GM19324 (cell line): ENCODE data around the gene FSTL1.

ENCODE experiments used
- ATAC-seq: cut with Tn5 transposase; IDR thresholded peaks from one replicate; pipeline ENCODE4 v1.9.1; 2021; ENCODE audit warnings: mild to moderate bottlenecking, moderate library complexity; ENCODE audit not compliant: unreplicated experiment, low FRiP score

Gene FSTL1, protein sequence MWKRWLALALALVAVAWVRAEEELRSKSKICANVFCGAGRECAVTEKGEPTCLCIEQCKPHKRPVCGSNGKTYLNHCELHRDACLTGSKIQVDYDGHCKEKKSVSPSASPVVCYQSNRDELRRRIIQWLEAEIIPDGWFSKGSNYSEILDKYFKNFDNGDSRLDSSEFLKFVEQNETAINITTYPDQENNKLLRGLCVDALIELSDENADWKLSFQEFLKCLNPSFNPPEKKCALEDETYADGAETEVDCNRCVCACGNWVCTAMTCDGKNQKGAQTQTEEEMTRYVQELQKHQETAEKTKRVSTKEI

DNA sequence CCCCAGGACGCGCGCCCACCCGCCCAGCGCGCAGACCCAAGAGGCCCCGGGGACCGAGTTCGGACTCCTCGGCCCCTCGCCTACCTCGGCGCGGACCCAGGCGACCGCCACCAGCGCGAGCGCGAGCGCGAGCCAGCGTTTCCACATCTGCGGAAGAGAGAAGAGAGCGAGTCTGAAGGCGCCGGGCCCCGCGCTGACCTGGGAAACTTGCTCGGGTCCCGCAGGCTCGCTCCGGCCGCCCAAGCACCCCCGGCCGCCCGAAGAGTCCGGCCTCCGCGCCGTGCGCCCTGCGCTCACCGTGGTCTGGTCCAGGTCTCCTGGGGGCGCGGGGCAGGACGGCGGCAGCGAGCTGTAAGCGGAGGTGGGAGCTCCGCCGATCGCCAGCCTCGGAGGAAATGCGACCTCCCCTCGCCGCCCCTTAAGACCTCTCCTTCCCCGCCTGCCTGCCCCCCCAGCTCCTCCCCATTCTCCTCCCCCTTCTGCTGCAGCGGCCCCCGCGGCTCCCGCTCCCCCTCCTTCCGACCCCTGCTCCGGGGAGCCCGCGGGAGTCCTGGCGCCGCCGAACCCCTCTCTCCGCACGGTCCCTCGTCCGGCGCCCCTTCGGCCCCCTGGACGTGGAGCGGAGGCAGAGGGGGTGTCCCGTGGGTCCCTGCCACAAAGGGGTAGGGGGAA is at the start of gene FSTL1:
FSTL1 (minus strand) TSS at position 393 of the 672 bp plus-strand sequence; CDS start at position 147, 246 bp downstream.
- ATAC-seq: no peak

DNA sequence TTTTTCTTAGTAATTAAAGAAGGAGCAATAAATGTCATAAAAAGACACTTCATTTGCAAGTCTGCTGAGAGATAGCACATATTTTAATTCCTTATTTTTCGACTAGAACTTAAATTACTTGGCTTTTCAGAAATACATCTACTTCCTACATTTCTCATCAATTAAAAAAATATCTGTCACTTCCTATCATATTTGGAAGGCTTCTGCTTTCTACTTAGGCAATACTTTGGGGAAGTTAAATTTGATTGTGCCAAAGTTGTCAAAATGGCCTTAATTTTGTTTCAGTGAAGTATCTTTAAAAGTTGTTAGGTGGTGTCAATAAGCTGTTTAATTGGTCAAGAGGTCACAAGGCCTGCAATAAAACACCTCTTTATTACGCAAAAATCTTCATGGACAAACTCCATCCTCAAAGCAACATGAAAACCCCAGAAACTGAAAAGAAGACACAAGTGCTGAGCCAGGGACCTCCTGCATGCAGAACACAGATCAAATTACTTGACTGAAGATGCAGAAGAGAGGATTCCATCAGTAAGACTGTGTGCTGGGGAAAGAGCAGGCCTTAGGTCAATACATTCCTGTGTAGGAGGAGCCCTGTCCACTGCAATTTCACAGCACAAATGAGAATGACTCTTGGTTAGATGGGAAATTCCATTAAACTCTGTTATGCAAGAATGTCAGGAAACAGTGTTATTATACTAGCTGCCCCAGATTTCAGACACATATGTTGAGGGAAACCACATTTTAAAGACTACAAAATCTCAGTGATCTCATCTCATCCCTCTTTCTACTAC is 48.0 kb upstream of the FSTL1 start:
- no peak for ATAC-seq

DNA sequence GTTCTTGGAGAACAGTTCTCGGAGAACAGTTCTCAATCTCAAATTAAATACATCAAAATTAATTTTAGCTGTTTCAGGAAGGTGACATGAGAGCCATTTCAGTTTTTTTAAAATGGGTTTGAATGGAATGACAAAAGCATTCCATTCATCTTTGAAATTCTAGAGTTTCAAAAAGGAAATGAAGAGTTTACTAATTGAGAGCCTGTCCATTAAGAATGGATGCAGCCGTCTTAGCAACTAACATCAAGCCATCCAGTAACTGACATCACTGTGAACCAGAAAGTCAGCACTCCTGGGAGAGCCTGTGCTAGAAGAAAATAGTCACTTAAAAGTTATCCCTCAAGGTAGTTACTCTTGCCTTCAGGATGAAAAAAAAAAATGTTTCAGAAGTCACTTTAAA is 47.0 kb upstream of the FSTL1 start:
- no peak for ATAC-seq

DNA sequence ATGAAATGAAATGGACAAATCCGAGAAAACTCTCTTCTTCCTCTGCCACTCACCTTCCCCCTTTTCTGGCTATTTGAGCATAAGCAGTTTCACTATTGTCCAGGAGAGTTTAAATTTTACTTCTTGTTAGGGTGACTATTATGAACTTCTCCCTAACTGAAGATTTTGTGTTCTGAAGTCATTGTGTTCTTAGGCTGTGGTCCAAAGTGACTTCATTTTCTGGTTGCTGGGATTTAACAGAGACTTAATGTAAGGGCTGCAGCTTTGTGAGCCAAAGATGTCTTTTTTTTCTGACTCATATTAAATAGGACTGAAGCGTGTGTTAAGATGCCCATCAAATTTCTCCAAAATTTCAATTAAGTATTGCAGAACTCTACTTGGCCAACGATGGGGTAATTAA is 46.5 kb upstream of the FSTL1 start:
- no peak for ATAC-seq

DNA sequence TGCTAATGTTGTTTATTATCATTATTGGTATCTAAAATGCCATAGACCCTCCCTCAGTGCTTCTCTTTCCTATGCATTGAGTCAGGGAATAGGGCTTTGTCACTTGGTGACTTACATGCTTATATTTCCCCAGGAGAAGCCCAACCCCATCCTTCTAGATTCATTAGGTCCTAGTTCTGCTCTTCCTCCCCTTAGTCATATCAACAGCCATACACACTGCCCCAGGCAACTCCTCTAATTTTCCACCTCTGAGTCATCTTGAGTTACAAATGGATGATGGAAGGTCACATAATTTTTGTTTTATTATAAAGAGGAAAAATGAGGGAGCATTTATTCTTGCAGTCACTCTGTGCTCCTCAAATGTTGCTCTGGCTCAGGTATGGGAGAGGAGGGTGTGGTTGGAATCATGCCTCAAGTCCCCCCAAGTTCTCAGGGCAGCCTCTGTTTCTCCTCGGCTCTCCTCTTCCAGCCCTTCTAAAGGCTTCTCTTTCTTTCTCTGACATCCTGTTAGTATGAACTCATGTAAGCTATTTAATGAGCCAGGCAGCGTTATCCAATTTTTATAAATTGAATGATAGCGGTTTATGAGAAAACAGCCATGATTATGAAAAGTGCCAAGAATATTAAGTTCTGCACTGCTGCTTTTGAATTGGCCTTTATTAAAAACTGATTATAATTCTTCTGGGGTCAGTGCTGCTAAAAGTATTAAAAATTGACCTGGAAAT is 45.6 kb upstream of the FSTL1 start:
- ATAC-seq: no peak

DNA sequence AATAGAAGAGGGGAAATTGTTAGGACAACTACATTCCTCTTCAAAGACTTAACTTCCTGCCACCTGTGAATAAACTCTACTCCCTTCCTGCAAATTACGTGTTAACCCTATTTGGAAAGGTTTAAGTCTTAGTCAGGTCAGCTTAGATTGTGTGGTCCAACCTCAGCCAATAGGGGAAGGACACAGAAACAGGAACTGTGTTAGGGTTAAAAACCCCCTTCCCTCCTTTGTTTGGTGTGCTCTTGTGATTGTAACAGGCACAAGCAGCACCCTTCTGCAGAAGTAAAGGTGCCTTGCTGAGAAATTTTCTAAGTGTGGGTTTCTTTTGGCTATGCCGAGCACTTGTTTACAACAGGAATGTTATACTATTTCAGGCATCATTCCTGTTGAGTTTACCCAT is 45.0 kb upstream of the FSTL1 start:
- ATAC-seq: no peak

DNA sequence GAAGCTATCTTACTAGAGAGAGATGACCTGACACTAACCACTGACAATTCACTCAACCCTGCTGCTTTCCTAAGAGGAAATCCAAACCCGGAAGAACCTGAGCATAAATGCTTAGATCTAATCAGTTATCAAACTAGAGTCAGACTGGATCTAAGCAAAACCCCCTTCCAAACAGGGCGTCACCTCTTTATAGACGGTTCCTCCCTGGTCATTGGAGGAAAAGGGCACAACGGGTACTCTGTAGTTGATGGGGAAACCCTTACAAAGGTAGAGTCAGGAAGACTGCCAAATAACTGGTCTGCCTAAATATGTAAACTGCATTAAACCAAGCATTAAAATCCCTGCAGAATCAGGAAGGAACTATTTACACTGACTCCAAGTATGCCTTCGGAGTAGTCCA is 41.3 kb upstream of the FSTL1 start:
- ATAC-seq: no peak

DNA sequence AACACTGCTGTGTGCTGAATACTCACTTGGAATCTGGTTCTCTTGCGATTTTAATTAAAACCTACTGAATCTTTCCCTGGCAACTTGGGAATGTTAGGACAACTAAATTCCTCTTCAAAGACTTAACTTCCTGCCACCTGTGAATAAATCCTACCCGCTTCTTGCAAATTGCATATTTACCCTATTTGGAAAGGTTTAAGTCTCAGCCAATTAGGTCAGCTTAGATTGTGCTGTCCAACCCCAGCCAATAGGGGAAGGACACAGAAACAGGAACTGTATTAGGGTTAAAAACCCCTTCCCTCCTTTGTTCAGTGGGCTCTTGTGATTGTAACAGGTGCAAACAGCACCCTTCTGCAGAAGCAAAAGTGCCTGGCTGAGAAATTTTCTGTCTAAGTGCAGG is 38.6 kb upstream of the FSTL1 start:
- no peak for ATAC-seq

DNA sequence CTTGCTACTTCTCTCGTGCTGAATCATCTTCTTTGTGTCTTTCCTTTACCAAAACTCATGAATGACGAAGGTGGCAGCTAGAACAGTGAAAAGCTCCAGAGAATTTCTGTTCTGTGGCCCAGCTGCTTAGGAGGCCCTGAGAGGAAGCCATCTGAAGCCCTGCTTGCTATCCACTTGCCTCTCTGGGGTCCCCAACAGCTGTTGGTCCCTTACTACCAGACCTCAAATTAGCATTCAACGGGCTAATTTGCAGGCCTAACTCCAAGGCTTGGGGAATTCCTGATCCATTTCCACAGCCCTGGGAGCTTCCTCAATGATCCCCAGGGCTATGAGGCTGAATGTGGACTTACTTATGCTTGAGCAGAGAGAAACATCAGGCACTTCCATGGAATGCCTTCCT is 37.5 kb upstream of the FSTL1 start:
- no peak for ATAC-seq

DNA sequence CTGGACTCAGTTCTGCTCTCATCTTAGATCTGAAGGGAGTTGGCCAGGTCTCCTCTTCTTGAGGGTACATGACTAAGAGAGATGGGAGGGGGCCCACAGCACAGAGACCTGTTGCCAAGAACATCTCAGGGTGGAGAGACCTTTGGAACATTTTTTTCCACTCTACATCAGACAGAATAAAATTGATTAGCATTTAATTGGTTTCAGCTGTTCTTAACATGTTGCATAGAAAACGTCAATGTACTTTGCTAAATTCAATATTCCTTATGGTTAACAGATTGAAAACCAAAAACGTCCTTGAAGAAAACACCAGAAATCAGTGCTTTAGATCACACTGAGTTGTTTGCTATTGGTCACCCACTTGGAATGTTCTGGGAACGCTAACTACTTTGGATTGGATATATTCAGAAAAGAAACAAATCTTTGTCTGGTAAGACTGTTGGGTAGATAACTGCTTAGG is 36.4 kb upstream of the FSTL1 start:
- ATAC-seq: no peak

DNA sequence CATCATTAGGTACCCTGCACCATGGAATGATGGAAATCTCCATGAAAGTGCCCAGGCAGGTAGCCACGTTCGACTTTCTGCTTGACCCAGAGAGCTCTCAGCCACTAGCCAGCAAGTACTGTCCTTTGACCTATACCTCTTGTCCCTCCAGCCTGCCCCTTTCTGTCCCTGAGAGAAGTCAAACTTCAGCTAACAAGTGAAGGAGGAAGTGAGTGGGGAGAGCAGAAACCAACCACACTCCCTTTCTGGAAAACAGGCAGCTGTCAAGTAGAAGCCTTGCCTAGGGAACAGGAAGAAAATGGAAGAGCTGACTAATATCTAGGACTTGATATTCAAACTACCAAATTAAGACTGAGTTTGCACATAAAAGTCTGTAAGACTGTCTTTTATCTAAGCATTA is 30.3 kb upstream of the FSTL1 start:
- ATAC-seq: no peak

DNA sequence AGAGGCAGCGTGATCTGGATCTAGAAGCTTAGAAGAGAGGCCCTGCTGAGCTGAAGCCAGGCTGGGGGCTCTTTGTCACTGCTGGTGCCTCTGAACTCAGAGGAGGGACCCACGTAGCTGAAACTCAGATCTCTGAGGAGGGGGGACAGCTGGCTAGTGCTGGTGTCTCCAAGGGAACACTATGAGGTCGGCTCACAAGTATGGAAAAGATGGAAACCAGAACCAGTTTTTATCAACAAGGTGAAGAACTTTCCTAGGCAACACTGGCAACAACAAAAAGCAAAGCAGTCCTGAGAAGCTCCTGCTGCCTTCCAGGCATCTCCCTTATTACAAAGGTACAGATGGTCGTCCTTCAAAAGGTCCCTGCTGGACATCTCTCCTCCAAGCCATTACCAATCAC is 27.0 kb upstream of the FSTL1 start:
- ATAC-seq: no peak

DNA sequence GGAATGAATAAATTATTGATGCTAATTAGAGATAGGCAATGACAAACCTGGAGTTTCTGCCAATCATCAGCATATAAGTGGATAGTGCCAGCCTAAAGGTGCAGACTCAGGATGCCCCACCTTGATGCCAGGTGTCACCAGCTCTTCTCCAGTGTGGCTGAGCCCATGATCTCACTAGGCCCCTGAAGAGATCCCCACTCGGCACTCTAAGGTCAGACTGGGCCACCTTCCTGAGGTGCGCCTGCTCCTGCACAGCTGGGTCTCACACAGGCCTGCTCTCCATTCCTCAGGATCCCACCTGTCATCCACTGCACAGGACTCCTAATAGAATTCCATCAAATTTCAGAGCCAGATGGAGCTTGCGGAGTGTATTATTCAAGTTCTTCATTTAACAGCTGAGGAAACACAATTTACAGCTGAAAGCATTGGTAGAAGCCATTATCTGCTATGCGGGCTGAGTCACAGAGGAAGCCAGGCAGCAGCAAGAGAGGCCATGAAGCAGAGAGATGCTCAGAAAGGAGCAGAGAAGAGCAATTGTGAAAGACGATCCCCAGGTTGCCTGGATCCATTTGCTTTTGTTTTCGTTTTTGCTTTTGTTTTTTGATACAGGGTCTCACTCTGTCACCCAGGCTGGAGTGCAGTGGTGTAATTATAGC is 25.1 kb upstream of the FSTL1 start:
- ATAC-seq: no peak

DNA sequence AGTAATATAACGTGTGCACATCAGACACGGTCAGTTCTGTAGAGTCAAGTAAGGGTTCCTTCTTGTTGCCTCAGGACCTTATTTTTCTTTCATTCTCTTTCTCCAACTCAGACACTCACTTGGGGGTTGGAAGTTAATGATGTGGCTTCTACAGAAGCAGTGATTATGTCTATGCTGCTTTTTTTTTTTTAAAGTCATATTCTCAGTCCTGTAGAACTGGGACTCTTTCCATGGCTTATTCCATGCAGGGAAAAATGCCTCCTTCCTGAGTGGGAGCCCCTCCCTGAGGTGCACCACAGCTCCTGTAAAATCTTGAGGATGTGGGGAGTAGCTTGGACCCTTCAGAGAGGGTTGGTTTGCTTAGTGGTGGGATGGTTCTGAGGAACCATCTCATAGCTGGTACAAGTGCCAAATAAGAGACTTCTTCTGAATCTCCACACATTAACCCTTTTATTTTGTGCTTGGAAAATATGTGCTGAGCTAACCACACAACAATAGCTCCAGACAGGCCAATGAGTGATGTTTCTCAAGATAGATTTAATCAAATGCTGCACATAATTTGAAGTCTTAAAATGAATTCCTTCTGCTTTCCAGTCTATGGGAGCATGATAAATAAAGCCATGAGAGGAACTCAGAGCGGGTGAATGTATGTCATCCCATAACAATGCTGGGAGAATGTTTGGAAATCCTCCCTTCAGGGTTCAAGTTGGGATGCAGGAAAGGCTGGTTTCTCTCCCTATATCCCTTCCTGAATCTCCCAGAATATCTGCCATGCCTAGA is 23.3 kb upstream of the FSTL1 start:
- ATAC-seq: no peak

DNA sequence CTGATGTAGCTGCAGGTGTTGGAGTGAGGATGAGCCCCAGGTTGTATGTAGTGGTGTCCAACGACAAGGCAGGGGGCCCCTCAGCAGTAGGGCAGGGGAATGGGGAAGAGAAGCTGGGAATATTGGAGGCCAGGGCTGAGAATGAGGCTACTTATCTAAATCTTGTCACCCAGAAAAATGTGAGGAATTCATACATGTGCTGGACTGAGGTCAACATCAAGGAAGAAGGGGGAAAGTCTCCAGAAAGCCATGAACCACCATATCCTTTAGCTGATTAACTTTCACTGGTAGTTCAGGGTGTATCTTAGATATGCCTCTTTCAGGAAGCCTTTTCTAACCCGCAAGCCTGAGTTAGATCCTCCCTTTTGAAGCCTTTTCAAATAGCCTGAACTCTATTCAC is 22.6 kb upstream of the FSTL1 start:
- no peak for ATAC-seq

DNA sequence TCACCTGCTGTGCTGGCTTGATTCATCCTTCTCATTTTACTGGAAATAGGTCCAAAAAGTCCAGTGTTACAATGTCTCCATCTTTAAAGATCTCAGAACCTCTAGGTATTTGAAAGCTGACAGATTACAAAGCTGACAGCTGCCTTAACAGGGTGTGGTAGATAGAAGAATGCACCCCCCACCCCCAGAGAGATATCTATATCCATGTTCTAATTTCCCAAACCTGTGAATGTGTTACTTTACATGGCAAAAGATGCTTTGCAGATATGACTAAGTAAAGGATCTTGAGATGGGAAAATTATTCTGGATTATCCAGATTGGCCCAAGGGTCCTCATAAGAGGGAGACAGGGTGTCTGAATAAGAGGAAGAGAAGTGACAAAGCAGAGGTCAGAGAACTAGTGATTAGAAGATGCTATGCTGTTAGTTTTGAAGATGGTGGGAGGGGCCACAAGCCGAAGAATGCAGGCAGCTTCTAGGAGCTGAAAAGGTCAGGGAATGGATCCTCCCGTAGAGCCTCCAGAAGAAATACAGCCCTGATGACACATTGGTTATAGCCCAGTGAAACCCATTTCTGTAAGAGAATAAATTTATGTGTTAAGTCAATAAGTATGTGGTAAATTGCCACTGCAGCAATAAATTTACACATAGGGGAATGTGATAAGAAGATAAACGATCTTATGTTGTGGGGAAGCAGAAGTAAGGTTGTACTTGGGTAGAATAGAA is 21.5 kb upstream of the FSTL1 start:
- ATAC-seq: no peak

DNA sequence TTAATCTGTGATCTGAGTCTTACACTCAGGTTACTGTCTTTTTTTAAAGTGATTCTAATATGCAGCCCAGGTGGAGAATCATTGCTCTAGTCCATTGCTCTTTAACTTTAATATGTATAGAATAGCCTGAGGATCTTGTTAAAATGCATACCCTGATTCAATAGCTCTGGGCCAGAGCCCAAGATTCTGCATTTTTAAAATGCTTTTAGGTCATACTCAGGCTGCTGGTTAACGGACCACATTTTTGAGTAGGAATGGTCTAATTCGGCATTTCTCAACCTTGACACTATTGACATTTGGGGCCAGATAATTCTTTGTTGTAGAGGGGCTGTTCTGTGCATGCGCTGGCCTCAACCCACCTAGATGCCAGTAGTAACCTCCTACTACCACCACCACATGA is 20.9 kb upstream of the FSTL1 start:
- no peak for ATAC-seq

DNA sequence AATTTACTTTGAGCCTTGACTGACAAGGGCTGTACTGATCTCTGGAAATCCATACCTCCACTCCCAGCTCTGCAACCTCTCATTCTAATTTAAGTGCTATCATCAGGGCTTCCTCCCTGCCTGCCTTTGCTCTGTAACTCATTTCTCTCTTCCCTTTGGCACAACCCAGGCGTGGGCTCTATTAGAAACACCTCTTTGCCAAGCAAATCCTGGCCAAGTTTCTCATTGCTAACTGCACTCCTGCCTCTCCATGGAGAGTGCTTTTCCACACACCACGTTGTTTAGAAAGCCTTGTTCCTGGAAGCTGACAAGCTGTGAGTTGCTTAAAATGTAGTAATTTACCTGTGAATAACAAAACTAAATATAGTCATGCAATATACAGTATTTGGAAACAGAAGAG is 20.1 kb upstream of the FSTL1 start:
- no peak for ATAC-seq

DNA sequence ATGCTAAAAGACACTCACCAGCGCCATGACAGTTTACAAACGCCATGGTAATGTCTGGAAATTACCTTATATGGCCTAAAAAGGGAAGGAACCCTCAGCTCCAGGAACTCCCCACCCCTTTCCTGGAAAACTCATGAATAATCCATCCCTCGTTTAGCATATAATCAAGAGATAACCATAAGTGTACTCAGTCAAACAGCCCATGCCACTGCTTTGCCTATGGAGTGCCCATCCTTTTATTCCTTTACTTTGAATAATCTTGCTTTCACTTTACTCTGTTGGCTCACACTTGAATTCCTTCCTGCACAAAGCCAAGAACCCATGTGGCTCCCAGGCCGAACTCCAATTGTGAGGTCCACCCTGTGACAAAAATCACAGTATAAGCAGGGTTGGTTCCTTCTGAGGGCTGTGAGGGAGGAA is 19.1 kb upstream of the FSTL1 start:
- no peak for ATAC-seq
